Measurements from ENCODE around the gene CARD11. TPM values are rescaled to one million over a fixed set of nuclear protein-coding genes. Genes with fewer than 3 reads are reported as not detected.

The CARD11 gene
- total and polyA plus RNA-seq, 5 experiments from 2014 or later: 10.8 to 109 (median 40.2) TPM

Other genes starting within 250 kb of the CARD11 start
- 10 to 100 TPM; 18.7 to 21.4 TPM for gene GNA12, start 199.6 kb downstream of the CARD11 start, total RNA-seq
- 10 to 100 TPM in 1 of 3 donors, 1 to 10 TPM in 2; 4.6 to 13.7 (median 8.5) TPM for gene GNA12, start 199.6 kb downstream of the CARD11 start, polyA plus RNA-seq

Data from naive thymus-derived CD8-positive, alpha-beta T cell (primary cell).